IPS-15b (cell line): ENCODE data around the gene SRBD1.

Source experiments
- H3K27me3 ChIP-seq: one replicate; pipeline ENCODE4 v1.6.1; 2013; ENCODE audit warnings: low read length; ENCODE audit not compliant: control insufficient read depth, insufficient read depth
- H3K36me3 ChIP-seq: one replicate; pipeline ENCODE4 v1.6.1; 2013; ENCODE audit warnings: low read length; ENCODE audit not compliant: control insufficient read depth, insufficient read depth
- H3K4me1 ChIP-seq: one replicate; pipeline ENCODE4 v1.6.1; 2013; ENCODE audit warnings: mild to moderate bottlenecking, low read length; ENCODE audit not compliant: control insufficient read depth, insufficient read depth
- H3K4me3 ChIP-seq: one replicate; pipeline ENCODE4 v1.5.1; 2013; ENCODE audit warnings: low read depth, low read length
- H3K9ac ChIP-seq: one replicate; pipeline ENCODE4 v1.6.1; 2013; ENCODE audit warnings: low read depth, mild to moderate bottlenecking, low read length
- H3K9me3 ChIP-seq: one replicate; pipeline ENCODE4 v1.6.1; 2013; ENCODE audit warnings: mild to moderate bottlenecking, low read length; ENCODE audit not compliant: control insufficient read depth, insufficient read depth

The SRBD1 gene

DNA sequence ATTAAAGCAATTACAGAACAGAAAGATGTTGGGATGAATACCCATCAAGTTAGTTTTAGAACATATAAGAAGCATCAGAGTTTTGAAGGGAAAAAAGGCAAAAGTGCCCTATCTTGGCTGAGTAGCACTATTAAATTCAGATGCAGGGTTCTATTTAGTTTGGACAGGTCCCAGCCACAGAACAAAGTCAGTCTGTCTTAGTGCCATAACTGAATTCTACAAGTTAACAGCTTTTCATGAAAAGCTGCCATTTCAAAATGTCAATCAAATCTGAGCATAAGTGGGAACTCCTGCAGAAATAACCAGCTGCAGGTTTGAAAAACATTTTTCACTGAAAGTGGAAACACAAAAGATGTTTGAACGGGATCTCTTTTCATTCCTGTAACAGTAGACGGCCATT, 160.4 kb downstream of the SRBD1 start:
- H3K9me3 ChIP-seq, result no peaks in the 10 kb centered on the region
- H3K4me1 ChIP-seq, result no peaks in the 10 kb centered on the region
- H3K36me3 ChIP-seq, result no peaks in the 10 kb centered on the region
- H3K27me3 ChIP-seq, result no peaks in the 10 kb centered on the region
- no peak overlapping the region for H3K9ac ChIP-seq
- no peak overlapping the region for H3K4me3 ChIP-seq

DNA sequence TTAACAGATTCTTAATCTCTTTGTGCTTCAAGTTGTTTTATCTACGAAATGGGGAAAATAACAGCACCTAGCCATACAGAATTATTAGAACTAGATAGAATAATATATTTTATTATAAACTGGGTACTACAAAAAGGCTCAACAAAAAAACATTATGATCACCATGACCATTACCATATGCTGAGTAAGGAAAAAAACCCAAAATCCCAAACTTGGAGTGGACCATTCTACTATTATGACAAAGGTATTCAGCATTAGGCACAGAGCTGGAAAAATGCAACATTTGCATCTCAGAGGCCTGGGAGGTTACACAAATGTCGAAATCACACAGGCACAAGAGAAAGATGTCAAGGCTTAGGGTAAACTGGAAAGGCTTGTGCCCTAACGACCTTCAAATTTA, 162.8 kb downstream of the SRBD1 start:
- Histone ChIP-seq H3K9me3 (no peaks in the 10 kb centered on the region), H3K27me3 (no peaks in the 10 kb centered on the region), H3K4me1 (no peaks in the 10 kb centered on the region), H3K4me3 (no peak overlapping the region), H3K36me3 (no peaks in the 10 kb centered on the region), H3K9ac (no peak overlapping the region)

DNA sequence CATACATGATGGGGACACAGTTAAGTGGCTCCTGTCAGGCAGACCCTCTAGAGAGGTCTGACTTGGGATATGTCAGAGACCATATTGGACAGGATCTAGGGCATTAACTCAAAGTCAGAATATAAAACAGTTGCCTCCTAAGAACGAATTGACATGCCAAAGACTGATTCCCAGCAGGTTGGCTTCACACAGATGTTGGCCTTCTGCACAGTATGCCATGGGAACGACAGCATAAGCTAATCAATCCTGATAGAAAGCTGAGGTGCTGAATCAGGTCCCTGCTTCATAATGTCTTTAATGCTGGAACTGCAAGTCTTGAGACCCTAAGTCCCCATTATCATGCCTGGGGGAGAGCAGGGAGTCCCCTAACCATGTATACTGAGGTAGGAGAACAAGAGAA, 165.1 kb downstream of the SRBD1 start:
- H3K36me3 ChIP-seq, result no peaks in the 10 kb centered on the region
- no peak overlapping the region for H3K4me3 ChIP-seq
- H3K9ac ChIP-seq, result no peak overlapping the region
- H3K27me3 ChIP-seq, result no peaks in the 10 kb centered on the region
- H3K4me1 ChIP-seq, result no peaks in the 10 kb centered on the region
- no peaks in the 10 kb centered on the region for H3K9me3 ChIP-seq

DNA sequence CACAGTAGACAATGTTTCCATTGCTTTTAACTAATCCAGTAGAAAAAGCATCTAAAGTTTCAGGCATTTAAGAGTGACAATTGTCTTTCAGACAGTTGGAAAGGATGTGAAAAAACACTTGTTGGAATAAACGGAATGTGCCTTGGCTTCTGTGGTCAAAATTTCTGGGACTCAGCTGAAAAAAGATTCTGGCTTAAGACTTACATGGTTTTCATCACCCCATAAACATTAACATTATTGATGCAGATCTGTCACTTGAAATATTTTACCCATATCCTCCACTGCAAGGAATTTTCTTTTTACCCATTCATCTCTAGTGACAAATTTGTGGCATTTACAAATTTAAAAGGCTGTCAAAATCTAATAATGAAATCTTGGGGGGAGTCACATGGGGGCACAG, 166.0 kb downstream of the SRBD1 start:
- Histone ChIP-seq H3K9me3 (no peaks in the 10 kb centered on the region), H3K9ac (no peak overlapping the region), H3K4me1 (no peaks in the 10 kb centered on the region), H3K27me3 (no peaks in the 10 kb centered on the region), H3K36me3 (no peaks in the 10 kb centered on the region), H3K4me3 (no peak overlapping the region)

DNA sequence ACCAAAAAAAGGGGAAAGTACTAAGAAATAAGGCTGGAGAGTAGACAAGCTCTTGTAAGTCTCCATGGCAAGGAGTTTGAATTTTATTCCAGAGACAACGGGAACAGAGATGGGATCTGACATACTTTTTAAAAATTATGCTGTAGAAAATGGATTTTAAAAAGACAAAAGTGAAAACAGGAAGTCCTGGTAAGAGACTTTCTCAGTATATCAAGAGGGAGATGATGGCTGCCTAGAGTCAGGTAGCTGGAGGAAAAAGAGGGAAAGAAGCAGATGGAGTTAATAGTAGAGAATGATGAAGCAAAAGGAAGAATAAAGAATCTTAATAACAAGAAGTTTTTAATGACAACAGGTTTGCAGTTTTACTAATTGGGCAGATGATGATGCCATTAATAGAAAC, 168.1 kb downstream of the SRBD1 start:
- Histone ChIP-seq H3K9ac (no peak overlapping the region), H3K4me1 (no peaks in the 10 kb centered on the region), H3K36me3 (no peaks in the 10 kb centered on the region), H3K27me3 (no peaks in the 10 kb centered on the region), H3K9me3 (no peaks in the 10 kb centered on the region), H3K4me3 (no peak overlapping the region)

DNA sequence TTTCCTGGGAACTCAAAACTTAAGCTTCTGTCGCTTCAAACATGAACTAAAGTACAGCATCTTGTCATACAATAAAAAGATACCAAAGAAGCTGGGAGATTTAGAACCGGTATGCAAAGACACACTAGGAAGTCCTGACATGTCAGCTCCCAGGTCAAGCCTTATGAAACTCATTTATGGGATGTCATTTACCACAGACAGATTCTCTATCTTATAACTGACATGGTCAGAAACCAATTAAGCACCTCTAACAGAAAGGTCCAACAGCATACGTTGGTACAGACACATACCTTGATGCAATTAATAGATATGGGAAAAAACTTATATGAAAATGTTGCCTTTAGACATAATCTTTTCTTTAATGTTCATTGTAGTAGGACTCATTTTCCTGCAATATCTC, 169.0 kb downstream of the SRBD1 start:
- Histone ChIP-seq H3K4me1 (no peaks in the 10 kb centered on the region), H3K9ac (no peak overlapping the region)

DNA sequence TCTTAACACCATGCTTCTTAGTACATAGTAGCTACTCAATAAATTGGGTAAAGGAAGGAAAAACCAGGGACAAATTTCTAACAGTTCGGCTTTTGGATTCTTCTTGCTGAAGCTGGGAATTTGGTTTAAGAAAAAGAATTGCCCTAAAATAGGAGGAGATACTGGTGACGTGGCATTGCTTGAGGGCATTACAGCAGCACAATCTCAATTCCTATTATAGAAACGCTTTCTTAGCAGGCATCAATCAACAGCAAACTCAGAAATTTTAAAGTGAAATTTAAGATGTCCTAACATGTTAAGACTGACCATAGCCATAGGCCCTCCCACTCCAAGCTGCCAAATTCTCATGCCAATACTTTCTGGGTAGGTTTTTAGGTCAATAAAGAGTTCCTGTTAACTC, 169.5 kb downstream of the SRBD1 start:
- Histone ChIP-seq H3K36me3 (no peaks in the 10 kb centered on the region), H3K4me1 (no peaks in the 10 kb centered on the region), H3K27me3 (no peaks in the 10 kb centered on the region), H3K4me3 (no peak overlapping the region), H3K9ac (no peak overlapping the region), H3K9me3 (no peaks in the 10 kb centered on the region)

More for the DNA sequence above, 169.0 kb downstream of the SRBD1 start:
- Histone ChIP-seq H3K9me3 (no peaks in the 10 kb centered on the region), H3K4me3 (no peak overlapping the region), H3K27me3 (no peaks in the 10 kb centered on the region), H3K36me3 (no peaks in the 10 kb centered on the region)

DNA sequence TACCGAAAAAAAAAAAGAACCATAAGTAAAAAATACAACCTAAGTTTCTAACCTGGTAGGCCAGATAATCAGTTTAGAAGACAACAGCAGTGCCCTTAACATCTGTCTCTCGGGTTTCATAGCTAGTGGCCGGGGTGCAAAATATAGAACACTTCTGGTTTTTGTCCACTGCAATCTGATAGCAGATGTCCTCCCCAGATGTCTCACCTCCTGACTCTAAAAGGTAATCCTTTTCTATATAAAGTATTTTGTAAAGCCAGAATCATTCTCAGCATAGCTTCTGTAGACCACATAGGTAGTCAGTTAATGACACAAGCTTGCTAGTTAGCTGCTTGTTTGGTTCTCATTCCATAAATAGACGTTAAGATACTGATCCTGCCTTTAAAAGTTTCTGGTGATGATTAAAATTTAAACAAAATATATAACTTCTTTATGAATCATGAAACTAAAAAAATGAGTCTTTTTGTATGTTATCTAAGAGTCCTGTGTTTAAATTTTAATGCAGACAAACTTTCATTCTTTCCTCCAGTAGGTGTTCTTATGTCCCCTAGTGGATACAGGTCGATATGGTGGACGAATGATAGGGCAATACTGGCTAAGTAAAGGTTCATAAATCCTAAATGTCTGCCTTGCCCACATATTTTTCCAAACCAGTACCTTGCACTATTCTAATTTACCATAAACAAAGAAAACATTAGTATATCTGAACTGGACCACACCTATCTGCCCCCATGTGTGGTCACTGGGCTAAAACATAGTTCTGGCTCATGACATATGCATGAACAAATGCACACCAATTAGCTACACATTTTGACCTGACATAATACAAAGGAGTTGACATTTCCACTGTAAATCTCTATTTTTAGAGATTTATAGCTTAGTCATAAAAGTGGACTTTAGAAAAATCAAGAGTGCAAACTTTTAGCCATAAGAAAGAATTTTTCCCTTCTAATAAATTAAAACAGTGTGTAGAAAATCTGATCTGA, 171.0 kb downstream of the SRBD1 start:
- Histone ChIP-seq H3K9ac (no peak overlapping the region), H3K27me3 (no peaks in the 10 kb centered on the region), H3K4me3 (no peak overlapping the region), H3K9me3 (no peaks in the 10 kb centered on the region), H3K36me3 (no peaks in the 10 kb centered on the region), H3K4me1 (no peaks in the 10 kb centered on the region)

DNA sequence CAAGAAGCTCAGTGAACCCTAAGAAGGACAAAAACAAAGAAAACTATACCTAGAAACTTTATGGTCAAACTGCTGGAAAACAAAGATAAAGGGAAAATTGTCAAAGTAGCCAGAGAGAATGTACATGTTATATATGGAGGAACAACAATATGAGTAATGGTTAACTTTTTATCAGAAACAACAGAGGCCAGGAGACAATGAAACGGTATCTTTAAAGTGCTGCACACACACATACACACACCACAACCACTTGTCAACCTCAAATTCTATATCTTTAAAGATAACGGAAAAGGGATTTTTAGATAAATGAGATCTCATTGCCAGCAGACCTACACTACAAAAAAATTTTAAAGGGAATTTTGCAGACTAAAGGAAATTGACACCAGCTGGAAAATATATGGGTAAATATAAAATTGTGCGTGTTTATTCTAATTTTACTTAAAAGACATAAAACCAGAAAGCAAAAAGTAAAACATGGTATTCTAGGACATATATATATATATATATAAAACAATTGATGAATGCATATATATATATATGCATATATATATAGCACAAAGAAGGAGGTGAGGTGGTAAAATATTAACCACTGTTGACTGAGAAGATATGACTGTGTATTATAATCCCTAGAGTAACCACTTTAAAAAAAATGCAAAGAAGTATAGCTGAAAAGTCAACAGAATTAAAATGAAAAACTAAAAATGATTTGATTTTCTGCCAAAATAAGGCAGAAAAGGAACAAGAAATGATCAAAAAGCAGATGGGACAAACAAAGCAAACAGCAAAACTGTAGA, 172.0 kb downstream of the SRBD1 start:
- H3K9ac ChIP-seq, result no peak overlapping the region
- H3K4me1 ChIP-seq, result no peaks in the 10 kb centered on the region
- H3K36me3 ChIP-seq, result no peaks in the 10 kb centered on the region
- H3K9me3 ChIP-seq, result no peaks in the 10 kb centered on the region
- H3K4me3 ChIP-seq, result no peak overlapping the region
- no peaks in the 10 kb centered on the region for H3K27me3 ChIP-seq

DNA sequence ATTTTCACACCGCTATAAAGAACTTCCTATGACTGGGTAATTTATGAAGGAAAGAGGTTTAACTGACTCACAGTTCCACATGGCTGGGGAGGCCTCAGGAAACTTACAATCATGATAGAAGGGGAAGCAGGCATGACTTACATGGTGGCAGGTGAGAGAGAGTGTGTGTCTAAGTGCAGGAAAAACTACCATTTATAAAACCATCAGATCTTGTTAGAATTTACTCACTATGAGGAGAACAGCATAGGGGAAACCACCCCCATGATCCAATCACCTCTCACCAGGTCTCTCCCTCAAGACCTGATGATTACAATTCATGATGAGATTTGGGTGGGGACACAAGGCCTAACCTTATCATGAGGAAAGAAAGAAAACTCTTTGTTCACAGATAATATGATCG, 174.6 kb downstream of the SRBD1 start:
- no peaks in the 10 kb centered on the region for H3K9me3 ChIP-seq
- H3K27me3 ChIP-seq, result no peaks in the 10 kb centered on the region
- H3K4me1 ChIP-seq, result no peaks in the 10 kb centered on the region
- H3K9ac ChIP-seq, result no peak overlapping the region
- no peak overlapping the region for H3K4me3 ChIP-seq
- H3K36me3 ChIP-seq, result no peaks in the 10 kb centered on the region

DNA sequence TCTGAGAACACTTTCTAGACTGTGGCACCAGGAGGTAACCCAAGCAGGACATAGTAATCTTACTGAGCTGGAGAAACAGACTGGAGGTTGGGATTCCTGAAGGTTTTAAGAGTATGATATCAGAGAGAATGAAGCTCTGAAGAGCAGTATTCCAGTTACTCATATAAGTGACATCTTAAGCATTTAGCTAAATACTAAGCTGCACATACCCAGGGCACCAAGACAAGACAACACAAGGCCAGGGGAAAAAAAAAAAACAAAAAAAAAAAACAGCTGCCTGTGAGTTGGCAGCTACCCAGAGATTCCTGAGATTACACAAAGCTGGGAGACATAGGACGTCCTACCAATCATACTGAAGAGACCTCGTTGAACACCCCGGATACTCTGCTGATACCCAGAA, 175.8 kb downstream of the SRBD1 start:
- H3K4me1 ChIP-seq, result no peaks in the 10 kb centered on the region
- no peaks in the 10 kb centered on the region for H3K36me3 ChIP-seq
- H3K9me3 ChIP-seq, result no peaks in the 10 kb centered on the region
- no peaks in the 10 kb centered on the region for H3K27me3 ChIP-seq
- H3K9ac ChIP-seq, result no peak overlapping the region
- H3K4me3 ChIP-seq, result no peak overlapping the region

DNA sequence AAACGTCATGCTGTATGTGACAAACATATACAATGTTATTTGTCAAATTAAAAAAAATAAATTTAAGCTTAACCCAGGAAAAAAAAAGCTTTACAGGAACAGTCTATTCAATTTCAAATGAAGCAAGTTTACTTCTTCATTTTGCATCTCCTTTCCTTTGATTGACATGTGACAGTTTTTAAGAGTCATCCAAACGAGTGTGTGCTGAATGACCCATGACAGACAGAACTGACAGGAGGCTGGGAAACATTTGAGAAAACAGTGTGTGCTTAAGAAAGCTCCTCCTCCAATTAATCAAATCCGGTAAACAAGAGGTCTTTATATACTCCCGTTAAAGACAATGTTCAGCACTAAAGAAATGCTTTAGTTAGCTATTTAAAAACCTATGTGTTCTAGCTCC, 177.7 kb downstream of the SRBD1 start:
- Histone ChIP-seq H3K4me1 (no peaks in the 10 kb centered on the region), H3K4me3 (no peak overlapping the region), H3K9ac (no peak overlapping the region), H3K27me3 (no peaks in the 10 kb centered on the region), H3K9me3 (no peaks in the 10 kb centered on the region), H3K36me3 (no peaks in the 10 kb centered on the region)
